Measurements from ENCODE around the gene ZCCHC7. TPM values are rescaled to one million over a fixed set of nuclear protein-coding genes. Genes with fewer than 3 reads are reported as not detected.
"Not testable (repeated sequence)": the region's sequence is repeated elsewhere in the genome, so short reads cannot be mapped to it uniquely, and the experiment has no call there.

ZCCHC7 gene
- polyA plus RNA-seq, 1 donor from 2014 or later: 10.9 TPM

- Histone ChIP-seq H3K9ac (ENCODE audit: low read length) (no peak overlapping the region), H3K9me3 (ENCODE audit: low read length) (no peaks in the 10 kb centered on the region), H3K27ac (ENCODE audit: low read length) (no peak overlapping the region), H3F3A (ENCODE audit: insufficient read depth, low read length, poor library complexity, severe bottlenecking) (no peaks in the 10 kb centered on the region), H4K20me1 (ENCODE audit: insufficient read depth) (no peaks in the 10 kb centered on the region), H3K27me3 (ENCODE audit: insufficient read depth, low read depth, low read length) (no peaks in the 10 kb centered on the region), H3K79me2 (replicated peaks; ENCODE audit: insufficient read depth, low read length) (no peaks in the 10 kb centered on the region), H3K36me3 (ENCODE audit: insufficient read depth, low read length) (no peaks in the 10 kb centered on the region), H3K4me2 (ENCODE audit: low read length) (no peak overlapping the region), H2AFZ (ENCODE audit: low read depth, low read length) (no peak overlapping the region), H3K4me3 (ENCODE audit: low read length) (no peak overlapping the region), H3K9me2 (ENCODE audit: insufficient read depth, low read length) (no peaks in the 10 kb centered on the region)
- TF ChIP-seq, protein P1, sequence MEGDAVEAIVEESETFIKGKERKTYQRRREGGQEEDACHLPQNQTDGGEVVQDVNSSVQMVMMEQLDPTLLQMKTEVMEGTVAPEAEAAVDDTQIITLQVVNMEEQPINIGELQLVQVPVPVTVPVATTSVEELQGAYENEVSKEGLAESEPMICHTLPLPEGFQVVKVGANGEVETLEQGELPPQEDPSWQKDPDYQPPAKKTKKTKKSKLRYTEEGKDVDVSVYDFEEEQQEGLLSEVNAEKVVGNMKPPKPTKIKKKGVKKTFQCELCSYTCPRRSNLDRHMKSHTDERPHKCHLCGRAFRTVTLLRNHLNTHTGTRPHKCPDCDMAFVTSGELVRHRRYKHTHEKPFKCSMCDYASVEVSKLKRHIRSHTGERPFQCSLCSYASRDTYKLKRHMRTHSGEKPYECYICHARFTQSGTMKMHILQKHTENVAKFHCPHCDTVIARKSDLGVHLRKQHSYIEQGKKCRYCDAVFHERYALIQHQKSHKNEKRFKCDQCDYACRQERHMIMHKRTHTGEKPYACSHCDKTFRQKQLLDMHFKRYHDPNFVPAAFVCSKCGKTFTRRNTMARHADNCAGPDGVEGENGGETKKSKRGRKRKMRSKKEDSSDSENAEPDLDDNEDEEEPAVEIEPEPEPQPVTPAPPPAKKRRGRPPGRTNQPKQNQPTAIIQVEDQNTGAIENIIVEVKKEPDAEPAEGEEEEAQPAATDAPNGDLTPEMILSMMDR (IDR thresholded peaks at IDR 0.05; ENCODE audit: poor library complexity, severe bottlenecking): no peak
- TF ChIP-seq SMC3 (conservative IDR thresholded peaks at IDR 0.05; ENCODE audit: poor library complexity): no peak
- no peak for TF ChIP-seq RAD21 (conservative IDR thresholded peaks at IDR 0.05)
- TF ChIP-seq POLR2AphosphoS5 (IDR thresholded peaks at IDR 0.05): no peak
- no peak for TF ChIP-seq EZH2 (IDR thresholded peaks at IDR 0.05; ENCODE audit: borderline replicate concordance, insufficient read depth, low read length, poor library complexity, severe bottlenecking)
- TF ChIP-seq MXI1 (conservative IDR thresholded peaks at IDR 0.05; ENCODE audit: poor library complexity, severe bottlenecking): no peak
- no peak for TF ChIP-seq EP300 (conservative IDR thresholded peaks at IDR 0.05; ENCODE audit: poor library complexity, severe bottlenecking)
- no peak for TF ChIP-seq REST (IDR thresholded peaks at IDR 0.05; ENCODE audit: borderline replicate concordance)
- no peak for TF ChIP-seq TAF1 (IDR thresholded peaks at IDR 0.05; ENCODE audit: low read depth)
Measured at GRCh38 chr9:37187713-37188439, 67.5 kb downstream of the ZCCHC7 start.

GRCh38 chr9:37190739-37191138 lies 70.4 kb downstream of the ZCCHC7 start:
- H3K9me3 ChIP-seq (ENCODE audit: low read length); H3K27me3 ChIP-seq (ENCODE audit: insufficient read depth, low read depth, low read length); H3K27ac ChIP-seq (ENCODE audit: low read length); H3F3A ChIP-seq (ENCODE audit: insufficient read depth, low read length, poor library complexity, severe bottlenecking); H2AFZ ChIP-seq (ENCODE audit: low read depth, low read length); H3K36me3 ChIP-seq (ENCODE audit: insufficient read depth, low read length); H3K79me2 ChIP-seq (replicated peaks; ENCODE audit: insufficient read depth, low read length); H3K9ac ChIP-seq (ENCODE audit: low read length); H4K20me1 ChIP-seq (ENCODE audit: insufficient read depth); H3K4me3 ChIP-seq (ENCODE audit: low read length); H3K4me2 ChIP-seq (ENCODE audit: low read length); H3K9me2 ChIP-seq (ENCODE audit: insufficient read depth, low read length): not testable (repeated sequence)

All from neural cell (in vitro differentiated cells).